ENCODE data around the gene AGBL4. TPM values are rescaled to one million over a fixed set of nuclear protein-coding genes. Genes with fewer than 3 reads are reported as not detected.

AGBL4 gene
- total and polyA plus RNA-seq, 8 donors: 0.32 to 1.3 (median 0.87) TPM

- H3K27ac ChIP-seq: no peak overlapping the region
- H3K36me3 ChIP-seq: no peaks in the 10 kb centered on the region
- peak in 2 of 4 donors; percentile 39 to 53 for DNase-seq
- H3K9me3 ChIP-seq: no peaks in the 10 kb centered on the region
- H3K4me1 ChIP-seq: no peaks in the 10 kb centered on the region
- ATAC-seq: peak; percentile 88
- no peak overlapping the region for H3K4me3 ChIP-seq
- intact Hi-C loops (cut with DNase I): no loop called here
- TF ChIP-seq CTCF (IDR thresholded peaks at IDR 0.05): peak in 1 of 2 donors; percentile 24
- H3K27me3 ChIP-seq: no peaks in the 10 kb centered on the region
Measured at GRCh38 chr1:48916130-48917069, 1107.4 kb downstream of the AGBL4 start.

DNA sequence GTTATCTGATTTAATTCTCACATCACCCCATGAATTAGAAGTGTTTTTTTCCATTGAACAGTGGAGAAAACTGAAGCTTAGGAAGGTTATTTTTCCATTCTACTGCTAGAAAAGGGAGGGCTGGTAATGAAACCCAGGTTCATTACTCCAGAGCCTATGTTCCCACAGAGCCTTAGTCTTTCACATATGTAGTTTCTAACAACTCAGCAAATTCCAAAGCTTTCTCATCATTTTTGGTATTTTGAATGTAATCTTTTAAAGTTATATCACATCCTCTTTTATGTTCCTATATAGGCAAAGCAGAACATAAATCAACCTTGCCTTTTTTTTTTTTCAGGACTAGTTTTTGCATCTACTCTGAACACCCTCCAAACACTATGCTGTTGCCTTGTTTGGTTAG is 1115.1 kb downstream of the AGBL4 start:
- no peak for TF ChIP-seq CTCF (IDR thresholded peaks at IDR 0.05)
- Histone ChIP-seq H3K4me3 (no peak overlapping the region), H3K36me3 (no peaks in the 10 kb centered on the region), H3K27ac (no peak overlapping the region), H3K9me3 (no peaks in the 10 kb centered on the region), H3K27me3 (no peaks in the 10 kb centered on the region), H3K4me1 (no peaks in the 10 kb centered on the region)
- intact Hi-C loops (cut with DNase I): no loop called here
- ATAC-seq: no peak
- no peak for DNase-seq

DNA sequence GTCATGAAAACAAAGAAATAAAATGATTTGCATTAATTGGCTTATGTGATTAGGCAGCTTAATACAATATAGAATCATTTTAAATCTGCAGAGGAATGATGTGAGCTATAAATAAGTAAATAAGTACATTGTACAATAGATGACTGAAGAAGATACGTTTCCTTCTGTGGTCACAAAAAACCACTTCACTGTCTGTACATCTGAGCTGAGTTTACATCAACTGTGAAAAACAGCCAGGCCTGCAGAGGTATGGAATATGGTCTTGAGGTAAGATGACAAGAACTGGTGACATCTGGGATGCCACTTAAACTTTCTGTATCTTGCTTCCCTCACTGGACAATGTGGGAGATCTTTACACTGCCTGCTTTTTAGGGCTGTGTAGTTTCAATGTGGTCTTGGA is 1117.0 kb downstream of the AGBL4 start:
- H3K4me3 ChIP-seq: no peak overlapping the region
- TF ChIP-seq CTCF (IDR thresholded peaks at IDR 0.05): no peak
- ATAC-seq (no peak), DNase-seq (no peak)
- H3K36me3 ChIP-seq: no peaks in the 10 kb centered on the region
- no peaks in the 10 kb centered on the region for H3K9me3 ChIP-seq
- H3K27me3 ChIP-seq: no peaks in the 10 kb centered on the region
- intact Hi-C loops (cut with DNase I): no loop called here
- no peak overlapping the region for H3K27ac ChIP-seq
- no peaks in the 10 kb centered on the region for H3K4me1 ChIP-seq

DNA sequence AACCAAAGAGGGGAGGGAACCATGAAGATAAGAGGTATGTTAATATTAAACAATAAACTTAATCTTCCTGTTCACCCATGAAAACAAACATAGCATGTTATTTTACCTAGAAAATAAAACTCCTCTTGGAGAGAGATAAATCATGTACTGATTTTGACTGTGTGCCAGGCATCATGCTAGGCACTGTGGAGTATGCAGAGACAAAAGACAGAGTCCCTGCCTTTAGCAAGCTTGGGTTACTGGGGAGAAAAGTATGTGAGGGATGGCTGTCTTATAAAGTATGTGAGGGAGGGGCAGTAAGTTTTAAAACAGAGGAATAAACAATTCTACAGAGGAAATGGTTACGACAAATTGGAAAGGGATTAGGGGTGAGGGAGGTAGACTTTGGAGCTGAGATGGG is 1117.6 kb downstream of the AGBL4 start:
- no peaks in the 10 kb centered on the region for H3K36me3 ChIP-seq
- no peaks in the 10 kb centered on the region for H3K9me3 ChIP-seq
- no peak overlapping the region for H3K4me3 ChIP-seq
- H3K27me3 ChIP-seq: no peaks in the 10 kb centered on the region
- no peak overlapping the region for H3K27ac ChIP-seq
- TF ChIP-seq CTCF (IDR thresholded peaks at IDR 0.05): no peak
- intact Hi-C loops (cut with DNase I): no loop called here
- no peak for DNase-seq
- H3K4me1 ChIP-seq: no peaks in the 10 kb centered on the region
- no peak for ATAC-seq

DNA sequence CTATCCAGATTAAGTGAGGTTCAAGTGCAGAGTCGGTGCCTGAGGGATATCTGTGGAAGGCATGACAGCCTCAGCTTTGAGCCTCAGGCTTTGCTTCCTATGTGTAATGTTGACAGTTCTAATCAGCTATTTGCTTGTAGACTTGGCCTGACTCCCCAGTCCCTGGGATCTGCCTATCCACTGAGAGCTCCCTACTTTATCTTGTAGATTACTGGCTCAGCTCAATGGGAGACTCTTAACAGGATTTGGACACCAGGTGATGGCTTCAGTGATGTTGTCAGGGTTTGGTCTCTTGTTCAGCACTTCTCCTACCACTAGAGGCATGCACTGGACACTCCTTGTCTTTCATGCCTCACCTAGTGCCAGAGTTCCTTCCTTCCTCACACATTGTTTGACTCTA is 1120.5 kb downstream of the AGBL4 start:
- Histone ChIP-seq H3K9me3 (no peaks in the 10 kb centered on the region), H3K27me3 (peaks cover 0 to 6% of the 10 kb centered on the region in 2 donors), H3K4me3 (no peak overlapping the region), H3K4me1 (no peaks in the 10 kb centered on the region), H3K36me3 (no peaks in the 10 kb centered on the region), H3K27ac (no peak overlapping the region)
- intact Hi-C loops (cut with DNase I): no loop called here
- TF ChIP-seq CTCF (IDR thresholded peaks at IDR 0.05): no peak
- no peak for ATAC-seq
- no peak for DNase-seq
